Breast epithelium (tissue), 3 donors: Measurements from ENCODE around the gene BLOC1S3.

Experiments
- POLR2AphosphoS5 ChIP-seq, 3 donors: sonication (generic); formaldehyde crosslinking; IDR thresholded peaks; one replicate each; pipeline ENCODE4 v1.6.1; 2017; ENCODE audit warnings: antibody characterized with exemption in 3 of 3
- TF ChIP-seq, protein P1 (sequence below), 3 donors: fragments of 450-650 bp; IDR thresholded peaks; one replicate each; pipeline ENCODE4 v1.5.1; 2016 to 2017; ENCODE audit warnings: antibody characterized with exemption in 3 of 3, mild to moderate bottlenecking in 3 of 3, moderate library complexity in 3 of 3

GRCh38 chr19:45135176-45135885 lies 43.3 kb upstream of the BLOC1S3 start:
- TF ChIP-seq, protein P1, sequence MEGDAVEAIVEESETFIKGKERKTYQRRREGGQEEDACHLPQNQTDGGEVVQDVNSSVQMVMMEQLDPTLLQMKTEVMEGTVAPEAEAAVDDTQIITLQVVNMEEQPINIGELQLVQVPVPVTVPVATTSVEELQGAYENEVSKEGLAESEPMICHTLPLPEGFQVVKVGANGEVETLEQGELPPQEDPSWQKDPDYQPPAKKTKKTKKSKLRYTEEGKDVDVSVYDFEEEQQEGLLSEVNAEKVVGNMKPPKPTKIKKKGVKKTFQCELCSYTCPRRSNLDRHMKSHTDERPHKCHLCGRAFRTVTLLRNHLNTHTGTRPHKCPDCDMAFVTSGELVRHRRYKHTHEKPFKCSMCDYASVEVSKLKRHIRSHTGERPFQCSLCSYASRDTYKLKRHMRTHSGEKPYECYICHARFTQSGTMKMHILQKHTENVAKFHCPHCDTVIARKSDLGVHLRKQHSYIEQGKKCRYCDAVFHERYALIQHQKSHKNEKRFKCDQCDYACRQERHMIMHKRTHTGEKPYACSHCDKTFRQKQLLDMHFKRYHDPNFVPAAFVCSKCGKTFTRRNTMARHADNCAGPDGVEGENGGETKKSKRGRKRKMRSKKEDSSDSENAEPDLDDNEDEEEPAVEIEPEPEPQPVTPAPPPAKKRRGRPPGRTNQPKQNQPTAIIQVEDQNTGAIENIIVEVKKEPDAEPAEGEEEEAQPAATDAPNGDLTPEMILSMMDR (IDR thresholded peaks at IDR 0.05): no peak
- TF ChIP-seq POLR2AphosphoS5 (IDR thresholded peaks at IDR 0.05): no peak
